BLaER1 treated with 17β-estradiol and CSF1 and Interleukin-3, amounts not matched to agents 10 nM and 100 nM (cell line): Measurements from ENCODE around the gene MYO1E.

Experiments
- H3K27ac ChIP-seq, 11 experiments: shearing (Covaris generic); formaldehyde crosslinking; 2 replicates each; pipeline ENCODE4 v1.8.1; 2022
- H3K27me3 ChIP-seq, 11 experiments: shearing (Covaris generic); formaldehyde crosslinking; 2 replicates each; pipeline ENCODE4 v1.8.1; 2022
- H3K36me3 ChIP-seq, 11 experiments: shearing (Covaris generic); formaldehyde crosslinking; 2 replicates each; pipeline ENCODE4 v1.8.1; 2022
- H3K4me1 ChIP-seq, 10 experiments: shearing (Covaris generic); formaldehyde crosslinking; 2 replicates each; pipeline ENCODE4 v1.8.1; 2022
- H3K4me2 ChIP-seq, 11 experiments: shearing (Covaris generic); formaldehyde crosslinking; 2 replicates each; pipeline ENCODE4 v1.8.1; 2022
- H3K4me3 ChIP-seq, 10 experiments: shearing (Covaris generic); formaldehyde crosslinking; 2 replicates each; pipeline ENCODE4 v1.8.1; 2022
- H3K9ac ChIP-seq, 11 experiments: shearing (Covaris generic); formaldehyde crosslinking; 2 replicates each; pipeline ENCODE4 v1.8.1; 2022
- H3K9me3 ChIP-seq, 11 experiments: shearing (Covaris generic); formaldehyde crosslinking; replicated peaks in 1 of 11; 2 replicates each; pipeline ENCODE4 v1.8.1; 2022
- H4K20me1 ChIP-seq, 11 experiments: shearing (Covaris generic); formaldehyde crosslinking; 2 replicates each; pipeline ENCODE4 v1.8.1; 2022
- Cebpa-rat ChIP-seq, 11 experiments: shearing (Covaris generic); IDR thresholded peaks; 2 replicates each; pipeline ENCODE4 v1.8.1; 2022

The MYO1E gene

DNA sequence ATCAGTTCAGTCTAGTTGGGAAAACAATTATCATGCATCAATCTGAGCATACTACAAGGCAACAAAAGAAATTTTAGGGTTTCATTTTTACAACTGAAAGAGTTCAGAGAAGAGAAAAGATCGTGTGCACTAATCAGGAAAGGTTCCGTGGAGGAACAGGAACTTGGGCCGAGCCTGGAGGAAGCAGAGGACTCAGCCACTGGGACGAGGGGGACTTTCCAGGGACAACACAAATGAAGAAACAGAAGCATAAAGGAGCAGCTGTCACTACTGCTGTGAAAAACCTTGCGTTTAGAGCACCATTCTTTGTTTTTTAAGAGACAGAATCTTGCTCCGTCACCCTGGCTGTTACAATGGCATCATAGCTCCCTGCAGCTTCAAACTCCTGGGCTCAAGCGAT is 60.5 kb downstream of the MYO1E start:
- Histone ChIP-seq H3K27ac (peak overlapping the region in 1 of 11 experiments; percentile 12; a peak in 2 of 22 replicates), H4K20me1 (peaks cover 0 to 32% (median 0%) of the 10 kb centered on the region in 11 experiments; a peak in 2 of 22 replicates), H3K27me3 (no peaks in the 10 kb centered on the region), H3K4me2 (peak overlapping the region in 5 of 11 experiments; percentile 4 to 94 (median 58); a peak in 7 of 22 replicates), H3K9me3 (no peaks in the 10 kb centered on the region), H3K4me1 (peaks cover 0 to 47% (median 0%) of the 10 kb centered on the region in 10 experiments; a peak in 7 of 20 replicates), H3K4me3 (no peak overlapping the region), H3K36me3 (no peaks in the 10 kb centered on the region), H3K9ac (peak overlapping the region in 1 of 11 experiments; percentile 48; a peak in 1 of 22 replicates)
- no peak for TF ChIP-seq Cebpa-rat (IDR thresholded peaks at IDR 0.05)

- no peak overlapping the region for H3K4me3 ChIP-seq
- H4K20me1 ChIP-seq: peaks cover 0 to 39% (median 0%) of the 10 kb centered on the region in 11 experiments; a peak in 2 of 22 replicates
- H3K9me3 ChIP-seq: no peaks in the 10 kb centered on the region
- H3K9ac ChIP-seq: no peak overlapping the region
- no peak overlapping the region for H3K27ac ChIP-seq
- H3K27me3 ChIP-seq: no peaks in the 10 kb centered on the region
- TF ChIP-seq Cebpa-rat (IDR thresholded peaks at IDR 0.05): no peak
- H3K4me1 ChIP-seq: peaks cover 0 to 56% (median 0%) of the 10 kb centered on the region in 10 experiments; a peak in 7 of 20 replicates
- H3K36me3 ChIP-seq: no peaks in the 10 kb centered on the region
- peak overlapping the region in 2 of 11 experiments; percentile 82 to 94; a peak in 4 of 22 replicates for H3K4me2 ChIP-seq
Measured at GRCh38 chr15:59311195-59311594, 61.5 kb downstream of the MYO1E start.

- Histone ChIP-seq H3K9me3 (no peaks in the 10 kb centered on the region), H3K36me3 (no peaks in the 10 kb centered on the region), H3K9ac (no peak overlapping the region), H3K27me3 (no peaks in the 10 kb centered on the region), H4K20me1 (peaks cover 0 to 30% (median 0%) of the 10 kb centered on the region in 11 experiments; a peak in 2 of 22 replicates), H3K4me1 (peaks cover 0 to 64% (median 6%) of the 10 kb centered on the region in 10 experiments; a peak in 10 of 20 replicates), H3K27ac (no peak overlapping the region), H3K4me3 (no peak overlapping the region), H3K4me2 (no peak overlapping the region)
- no peak for TF ChIP-seq Cebpa-rat (IDR thresholded peaks at IDR 0.05)
Measured at GRCh38 chr15:59309405-59309804, 63.3 kb downstream of the MYO1E start.

DNA sequence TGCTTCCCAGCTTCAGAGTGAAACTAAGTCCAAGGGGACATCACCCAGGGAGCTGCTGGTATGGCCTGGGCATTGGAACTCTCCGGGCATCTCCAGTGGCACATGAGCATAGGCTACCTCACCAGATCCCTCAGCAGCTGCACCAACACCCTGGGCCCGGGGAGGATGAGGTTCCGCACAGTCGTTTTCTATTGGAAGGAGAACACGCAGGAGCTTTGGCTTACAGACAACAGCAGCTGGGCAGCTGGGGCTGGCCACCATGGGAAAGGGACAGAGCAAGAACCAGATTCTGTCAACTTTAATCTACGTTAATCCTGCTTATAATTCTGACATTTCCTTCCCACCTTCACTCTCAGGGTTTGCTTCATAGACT is 65.5 kb downstream of the MYO1E start:
- Histone ChIP-seq H3K4me2 (no peak overlapping the region; a peak in 1 of 22 replicates), H3K27me3 (no peaks in the 10 kb centered on the region), H3K4me3 (no peak overlapping the region), H3K4me1 (peaks cover 0 to 63% (median 6%) of the 10 kb centered on the region in 10 experiments; a peak in 10 of 20 replicates), H4K20me1 (peaks cover 0 to 19% (median 0%) of the 10 kb centered on the region in 11 experiments; a peak in 2 of 22 replicates), H3K27ac (no peak overlapping the region), H3K36me3 (no peaks in the 10 kb centered on the region), H3K9me3 (no peaks in the 10 kb centered on the region), H3K9ac (no peak overlapping the region)
- TF ChIP-seq Cebpa-rat (IDR thresholded peaks at IDR 0.05): no peak

DNA sequence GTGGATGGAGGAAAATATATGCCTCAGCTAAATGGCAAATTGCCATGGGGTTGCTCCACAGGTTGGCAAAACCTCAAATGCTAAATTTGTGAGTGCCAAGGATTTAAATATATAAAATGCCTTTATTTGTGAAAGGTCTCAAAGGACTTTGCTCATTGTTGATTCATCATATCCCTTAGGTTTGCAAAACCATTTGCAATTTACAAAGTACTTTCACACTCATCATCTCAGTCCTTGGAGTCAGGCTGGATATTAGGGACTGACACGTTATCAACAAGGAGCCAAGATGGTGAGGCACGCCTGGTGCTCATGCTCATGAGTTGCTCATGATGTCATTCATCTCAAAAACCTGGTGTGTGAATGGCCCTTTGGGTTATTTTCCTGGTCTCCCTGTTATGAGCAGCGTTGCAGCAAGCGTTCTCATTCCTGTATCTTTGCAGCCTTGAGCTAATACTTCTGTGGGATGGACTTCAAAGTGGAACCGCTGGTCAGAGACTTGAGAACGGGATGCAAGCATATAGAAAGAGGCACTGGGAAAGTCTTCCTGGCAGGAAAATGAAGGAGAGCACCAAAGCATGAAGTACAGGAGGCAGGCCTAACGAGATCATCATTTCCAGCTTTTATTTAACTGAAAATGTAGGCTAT is 66.0 kb downstream of the MYO1E start:
- H3K9ac ChIP-seq: no peak overlapping the region
- peak overlapping the region in 1 of 11 experiments; percentile 12; a peak in 1 of 22 replicates for H3K4me2 ChIP-seq
- peaks cover 0 to 19% (median 0%) of the 10 kb centered on the region in 11 experiments; a peak in 2 of 22 replicates for H4K20me1 ChIP-seq
- no peaks in the 10 kb centered on the region for H3K9me3 ChIP-seq
- TF ChIP-seq Cebpa-rat (IDR thresholded peaks at IDR 0.05): no peak
- H3K4me1 ChIP-seq: peaks cover 0 to 63% (median 6%) of the 10 kb centered on the region in 10 experiments; a peak in 11 of 20 replicates
- no peaks in the 10 kb centered on the region for H3K27me3 ChIP-seq
- H3K36me3 ChIP-seq: no peaks in the 10 kb centered on the region
- no peak overlapping the region for H3K27ac ChIP-seq
- H3K4me3 ChIP-seq: no peak overlapping the region

- Histone ChIP-seq H3K4me1 (peaks cover 15 to 70% (median 23%) of the 10 kb centered on the region in 10 experiments), H3K9ac (peak overlapping the region in 2 of 11 experiments; percentile 39 to 52; a peak in 4 of 22 replicates)
Measured at GRCh38 chr15:59304807-59305206, 67.9 kb downstream of the MYO1E start.

GRCh38 chr15:59304034-59304795 is 68.5 kb downstream of the MYO1E start:
- no peak overlapping the region for H3K4me3 ChIP-seq
- H3K27ac ChIP-seq: peak overlapping the region in 4 of 11 experiments; percentile 2 to 72 (median 70); a peak in 6 of 22 replicates
- H3K9ac ChIP-seq: no peak overlapping the region

More at GRCh38 chr15:59304807-59305206, 67.9 kb downstream of the MYO1E start:
- Histone ChIP-seq H3K27ac (peak overlapping the region in 6 of 11 experiments; percentile 35 to 72 (median 64); a peak in 11 of 22 replicates), H3K4me2 (peak overlapping the region in 5 of 11 experiments; percentile 20 to 80 (median 70); a peak in 10 of 22 replicates), H3K27me3 (no peaks in the 10 kb centered on the region), H3K36me3 (no peaks in the 10 kb centered on the region), H3K4me3 (no peak overlapping the region), H4K20me1 (0 out of 22 replicates have a peak, but pooled peaks cover 0 to 9% (median 0%) of the 10 kb centered on the region in 11 experiments), H3K9me3 (no peaks in the 10 kb centered on the region)
- TF ChIP-seq Cebpa-rat (IDR thresholded peaks at IDR 0.05): no peak

DNA sequence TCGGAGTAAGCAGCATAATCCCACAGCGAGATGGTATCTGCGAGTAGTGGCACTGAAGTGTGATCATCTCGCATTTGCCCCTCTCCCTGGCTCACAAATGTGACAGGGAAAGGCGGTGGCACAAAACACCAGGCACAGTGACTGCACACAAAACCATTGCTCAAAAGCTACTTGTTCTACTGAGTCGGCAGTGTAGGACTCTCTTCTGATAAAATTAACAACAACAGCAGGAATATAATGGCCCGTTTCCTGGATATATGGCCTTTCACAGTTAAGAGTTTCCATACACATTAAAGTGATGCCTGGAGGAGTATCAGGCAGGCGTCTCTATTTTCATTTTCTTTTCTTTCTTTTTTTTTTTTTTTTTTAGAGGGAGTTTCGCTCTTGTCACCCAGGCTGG is 69.0 kb downstream of the MYO1E start:
- Histone ChIP-seq H3K9me3 (no peaks in the 10 kb centered on the region), H3K4me3 (no peak overlapping the region), H3K27ac (peak overlapping the region in 3 of 11 experiments; percentile 2 to 72 (median 72); a peak in 3 of 22 replicates), H3K27me3 (no peaks in the 10 kb centered on the region), H3K36me3 (no peaks in the 10 kb centered on the region), H3K4me2 (peak overlapping the region in 4 of 11 experiments; percentile 36 to 72 (median 60); a peak in 7 of 22 replicates), H3K4me1 (peaks cover 19 to 82% (median 35%) of the 10 kb centered on the region in 10 experiments), H3K9ac (no peak overlapping the region), H4K20me1 (0 out of 22 replicates have a peak, but pooled peaks cover 0 to 9% (median 0%) of the 10 kb centered on the region in 11 experiments)
- no peak for TF ChIP-seq Cebpa-rat (IDR thresholded peaks at IDR 0.05)

More at GRCh38 chr15:59304034-59304795, 68.5 kb downstream of the MYO1E start:
- 0 out of 22 replicates have a peak, but pooled peaks cover 0 to 9% (median 0%) of the 10 kb centered on the region in 11 experiments for H4K20me1 ChIP-seq
- H3K4me2 ChIP-seq: peak overlapping the region in 4 of 11 experiments; percentile 54 to 80 (median 71); a peak in 8 of 22 replicates
- H3K27me3 ChIP-seq: no peaks in the 10 kb centered on the region
- no peaks in the 10 kb centered on the region for H3K9me3 ChIP-seq
- H3K36me3 ChIP-seq: no peaks in the 10 kb centered on the region
- peaks cover 19 to 76% (median 29%) of the 10 kb centered on the region in 10 experiments for H3K4me1 ChIP-seq
- TF ChIP-seq Cebpa-rat (IDR thresholded peaks at IDR 0.05): no peak
